Measurements from ENCODE around the gene TUT4. TPM values are rescaled to one million over a fixed set of nuclear protein-coding genes. Genes with fewer than 3 reads are reported as not detected.

TUT4 gene
- total and polyA plus RNA-seq, 2 of the 4 experiments (the other 2 are of a cell fraction) = 10.9 to 40.0 TPM

GRCh38 chr1:52454127-52454526 is 98.8 kb downstream of the TUT4 start:
- no peak overlapping the region for H3K18ac ChIP-seq (ENCODE audit: low read depth, low read length)
- dilution Hi-C loops (cut with HindIII; ENCODE audit: low sequenced_read_pairs, unreplicated experiment) (no loop called here), in situ Hi-C loops (cut with MboI; ENCODE audit: low sequenced_read_pairs) (no loop called here), intact Hi-C loops (cut with micrococcal nuclease) (no loop called here)
- H3K14ac ChIP-seq (replicated peaks; ENCODE audit: low read depth, low read length) = no peak overlapping the region
- H2AK5ac ChIP-seq (ENCODE audit: low read depth, low read length) = no peak overlapping the region
- H2BK5ac ChIP-seq (ENCODE audit: low read depth, low read length, poor library complexity, severe bottlenecking) = no peak overlapping the region
- DNase-seq = no peak
- H3K9me3 ChIP-seq (ENCODE audit: control insufficient read depth, insufficient read depth, low read length) = no peaks in the 10 kb centered on the region
- no peak overlapping the region for H3K4ac ChIP-seq (ENCODE audit: low read depth, low read length)
- no peak overlapping the region for H3K56ac ChIP-seq (ENCODE audit: extremely low read depth, insufficient read depth, low read length)
- no peak overlapping the region for H2BK120ac ChIP-seq (ENCODE audit: low read depth, low read length)
- H2AK9ac ChIP-seq (replicated peaks; ENCODE audit: low read depth, low read length, poor library complexity) = no peak overlapping the region
- H4K20me1 ChIP-seq (ENCODE audit: insufficient read depth, low read length) = no peaks in the 10 kb centered on the region
- H3K4me3 ChIP-seq (ENCODE audit: insufficient read depth, low read depth, low read length) = no peak overlapping the region
- POLR2A ChIA-PET (ENCODE audit: unreplicated experiment) = no interaction called here
- no TSS peak for BruUV-seq (replicated peaks)
- CTCF ChIA-PET = no interaction called here
- H3K79me1 ChIP-seq (ENCODE audit: low read depth in 1 of 2, low read length in 2 of 2) = peaks cover 0 to 4% of the 10 kb centered on the region in 2 experiments; a peak in 1 of 4 replicates
- TF ChIP-seq FOS (IDR thresholded peaks at IDR 0.05; ENCODE audit: low read depth, low read length) = no peak
- TF ChIP-seq SMC3 (IDR thresholded peaks at IDR 0.05; ENCODE audit: low read depth, low read length) = no peak
- no peak overlapping the region for H4K8ac ChIP-seq (ENCODE audit: low read depth in 2 of 2, low read length in 2 of 2)
- no peak overlapping the region for H2BK15ac ChIP-seq (ENCODE audit: low read depth, low read length)
- ATAC-seq (ENCODE audit: low read depth) = no peak
- no peak overlapping the region for H2AFZ ChIP-seq (replicated peaks; ENCODE audit: low read length, poor library complexity)
- H3K4me2 ChIP-seq (ENCODE audit: low read depth, low read length) = no peak overlapping the region
- no peak overlapping the region for H3K27ac ChIP-seq (ENCODE audit: insufficient read depth, low read length)
- no peaks in the 10 kb centered on the region for H3K27me3 ChIP-seq (ENCODE audit: control insufficient read depth, insufficient read depth, low read length)
- H3K4me1 ChIP-seq (ENCODE audit: control insufficient read depth, insufficient read depth, low read length) = no peaks in the 10 kb centered on the region
- no peak overlapping the region for H4K91ac ChIP-seq (ENCODE audit: insufficient read depth, low read depth, low read length)
- no peak overlapping the region for H2BK20ac ChIP-seq (ENCODE audit: low read depth, low read length)
- WGBS, 2 experiments (ENCODE audit: extremely low coverage in 2 of 2, insufficient read length in 1 of 2) = no CpG with 5 or more reads among the region's 1 CpG
- H4K5ac ChIP-seq (ENCODE audit: low read depth, low read length) = no peak overlapping the region
- H3K36me3 ChIP-seq (ENCODE audit: control insufficient read depth, insufficient read depth, low read length) = peaks cover 7% of the 10 kb centered on the region
- no peak overlapping the region for H3K23ac ChIP-seq (ENCODE audit: low read depth, low read length)
- H3K9ac ChIP-seq (ENCODE audit: low read depth, low read length) = no peak overlapping the region
- no peaks in the 10 kb centered on the region for H3K9me1 ChIP-seq (ENCODE audit: insufficient read depth, low read length)
